Right lobe of liver (tissue), 6 donors: ENCODE data around the gene LRTM1. TPM values are rescaled to one million over a fixed set of nuclear protein-coding genes. Genes with fewer than 3 reads are reported as not detected.

Experiments
- ATAC-seq, 4 donors: fragments of 200-7000 bp; cut with Tn5 transposase; one replicate each; pipeline ENCODE4 v1.9.1; 2020; ENCODE audit warnings: mild to moderate bottlenecking in 4 of 4, moderate library complexity in 4 of 4
- DNase-seq, 3 donors: peaks; one replicate each; pipeline ENCODE4 v3.0.0-alpha.2; 2020
- H3K27ac ChIP-seq, 3 donors: fragments of 200-600 bp; one replicate each; pipeline ENCODE4 v1.8.0; 2022
- H3K27me3 ChIP-seq, 2 donors: fragments of 200-600 bp; one replicate each; pipeline ENCODE4 v1.8.0; 2022
- H3K36me3 ChIP-seq, 4 donors: fragments of 200-600 bp; sonication (generic) in 1 of 4; one replicate each; pipeline versions ENCODE4 v1.5.1 to v1.8.0; 2017 to 2022; ENCODE audit warnings: control low read depth in 1 of 4
- H3K4me1 ChIP-seq, 4 donors: fragments of 200-600 bp; sonication (generic) in 1 of 4; one replicate each; pipeline versions ENCODE4 v1.5.1 to v1.8.0; 2017 to 2022; ENCODE audit warnings: control low read depth in 1 of 4
- H3K4me3 ChIP-seq, 3 donors: fragments of 200-600 bp; one replicate each; pipeline ENCODE4 v1.8.0; 2022
- H3K9me3 ChIP-seq, 4 donors: fragments of 200-600 bp; sonication (generic) in 1 of 4; one replicate each; pipeline versions ENCODE4 v1.5.1 to v1.8.0; 2017 to 2022; ENCODE audit warnings: control low read depth in 1 of 4
- POLR2A ChIP-seq: fragments of 450-650 bp; IDR thresholded peaks from one replicate; pipeline ENCODE4 v1.6.1; 2017; ENCODE audit warnings: antibody characterized with exemption, mild to moderate bottlenecking
- WGBS: methylation state at CpG from one replicate; pipeline ENCODE4 v1.1.6; 2018; ENCODE audit warnings: low coverage, low lambda C conversion rate; ENCODE audit not compliant: insufficient coverage; ENCODE audit errors: missing lambda C conversion rate; 5-methylcytosine and 5-hydroxymethylcytosine counted together
- intact Hi-C, 2 donors: fragments of 100-400 bp; cut with DNase I; formaldehyde crosslinking; loops; one replicate each; pipeline versions ENCODE4 v1.11.2 to v1.14.1; 2022
- total RNA-seq, 6 experiments: library from RNA; depleted of rRNA in 2 of 6; stranded (reverse); fragments of >200 nt in 2 of 6; fragmentation: NEBNext Ultra II Directional in 3 of 6; extraction: Animal tissue kit (Norgen Biotek cat#: 25700) in 3 of 6; gene quantifications; one replicate each; pipeline versions ENCODE4 v1.1.0 to v1.2.4, GENCODE V29; 2016 to 2023
- TF ChIP-seq, protein P1 (sequence below), 4 donors: fragments of 200-600 bp in 3 of 4; fragments of 450-650 bp in 1 of 4; IDR thresholded peaks; one replicate each; pipeline versions ENCODE4 v1.5.1 to v1.8.0; 2016 to 2022; ENCODE audit warnings: antibody characterized with exemption in 4 of 4, mild to moderate bottlenecking in 2 of 4
- donor health status: DM: no; HTN: yes; CAD: no.
- donor health status: DM: no; HTN: no; CAD: no.
- donor health status: DM: no; HTN: no; CAD: no.
- donor health status: DM: no; HTN: yes; CAD: no.
- donor health status: DM: no; HTN: yes; CAD: no.

The LRTM1 gene
- total RNA-seq, 6 experiments from 2014 or later, result not detected

DNA sequence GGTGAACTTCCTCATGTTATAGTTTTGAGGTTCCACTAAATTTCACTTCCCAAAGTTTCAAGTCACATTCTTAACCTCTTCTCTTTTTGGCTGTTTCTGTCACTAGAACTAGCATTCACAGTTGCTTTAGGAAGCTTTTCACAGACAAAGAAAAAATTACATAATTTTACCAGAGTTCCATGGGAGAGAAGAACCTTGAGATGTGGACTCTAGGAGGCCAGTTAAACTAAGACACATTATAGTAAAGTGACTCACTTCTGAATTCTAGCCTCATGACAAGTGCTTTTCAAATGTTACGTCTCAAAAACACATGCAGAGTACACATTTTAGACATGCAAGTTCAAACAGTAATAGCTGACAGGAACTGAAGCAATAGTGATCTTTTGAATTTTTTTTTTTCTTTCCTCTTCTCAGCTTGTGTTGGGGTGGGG, 39.9 kb upstream of the LRTM1 start:
- peak in 1 of 4 donors; percentile 18 for ATAC-seq
- H3K9me3 ChIP-seq, result no peaks in the 10 kb centered on the region
- DNase-seq, result no peak

DNA sequence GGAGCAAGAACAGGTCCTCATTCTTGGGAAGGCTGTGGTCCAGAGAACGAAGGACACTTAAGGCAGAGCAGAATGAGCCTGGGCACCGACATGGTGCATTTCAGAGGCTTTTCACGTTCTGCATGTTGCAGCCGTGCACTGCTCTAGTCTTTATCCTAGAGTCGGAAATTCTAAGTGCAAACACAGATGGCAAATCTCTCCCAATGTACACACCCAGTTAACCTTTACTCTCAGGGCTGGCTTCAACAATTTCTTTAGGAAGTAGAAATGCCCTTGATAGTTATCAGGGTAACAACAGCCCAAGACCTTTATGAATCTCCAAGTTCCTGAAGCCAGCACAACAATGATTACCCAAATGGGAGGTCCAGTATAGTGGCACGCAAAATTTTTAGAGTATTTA, 39.1 kb upstream of the LRTM1 start:
- intact Hi-C loops, result no loop called here
- H3K4me3 ChIP-seq, result no peak overlapping the region
- ATAC-seq (no peak), DNase-seq (no peak)
- WGBS, result 35% methylated on average over 5 of the region's 6 CpGs
- no peak overlapping the region for H3K27ac ChIP-seq
- no peaks in the 10 kb centered on the region for H3K4me1 ChIP-seq
- TF ChIP-seq POLR2A, result no peak
- TF ChIP-seq, protein P1, sequence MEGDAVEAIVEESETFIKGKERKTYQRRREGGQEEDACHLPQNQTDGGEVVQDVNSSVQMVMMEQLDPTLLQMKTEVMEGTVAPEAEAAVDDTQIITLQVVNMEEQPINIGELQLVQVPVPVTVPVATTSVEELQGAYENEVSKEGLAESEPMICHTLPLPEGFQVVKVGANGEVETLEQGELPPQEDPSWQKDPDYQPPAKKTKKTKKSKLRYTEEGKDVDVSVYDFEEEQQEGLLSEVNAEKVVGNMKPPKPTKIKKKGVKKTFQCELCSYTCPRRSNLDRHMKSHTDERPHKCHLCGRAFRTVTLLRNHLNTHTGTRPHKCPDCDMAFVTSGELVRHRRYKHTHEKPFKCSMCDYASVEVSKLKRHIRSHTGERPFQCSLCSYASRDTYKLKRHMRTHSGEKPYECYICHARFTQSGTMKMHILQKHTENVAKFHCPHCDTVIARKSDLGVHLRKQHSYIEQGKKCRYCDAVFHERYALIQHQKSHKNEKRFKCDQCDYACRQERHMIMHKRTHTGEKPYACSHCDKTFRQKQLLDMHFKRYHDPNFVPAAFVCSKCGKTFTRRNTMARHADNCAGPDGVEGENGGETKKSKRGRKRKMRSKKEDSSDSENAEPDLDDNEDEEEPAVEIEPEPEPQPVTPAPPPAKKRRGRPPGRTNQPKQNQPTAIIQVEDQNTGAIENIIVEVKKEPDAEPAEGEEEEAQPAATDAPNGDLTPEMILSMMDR (IDR thresholded peaks at IDR 0.05), result no peak
- H3K9me3 ChIP-seq, result no peaks in the 10 kb centered on the region
- H3K36me3 ChIP-seq, result no peaks in the 10 kb centered on the region
- no peaks in the 10 kb centered on the region for H3K27me3 ChIP-seq

More for the DNA sequence above, 39.9 kb upstream of the LRTM1 start:
- no peak overlapping the region for H3K27ac ChIP-seq
- H3K27me3 ChIP-seq, result no peaks in the 10 kb centered on the region
- intact Hi-C loops, result no loop called here
- no peak overlapping the region for H3K4me3 ChIP-seq
- TF ChIP-seq POLR2A, result no peak
- TF ChIP-seq, protein P1 (IDR thresholded peaks at IDR 0.05), result no peak
- no peaks in the 10 kb centered on the region for H3K36me3 ChIP-seq
- 21% methylated on average over 1 of the region's 1 CpG for WGBS
- no peaks in the 10 kb centered on the region for H3K4me1 ChIP-seq

DNA sequence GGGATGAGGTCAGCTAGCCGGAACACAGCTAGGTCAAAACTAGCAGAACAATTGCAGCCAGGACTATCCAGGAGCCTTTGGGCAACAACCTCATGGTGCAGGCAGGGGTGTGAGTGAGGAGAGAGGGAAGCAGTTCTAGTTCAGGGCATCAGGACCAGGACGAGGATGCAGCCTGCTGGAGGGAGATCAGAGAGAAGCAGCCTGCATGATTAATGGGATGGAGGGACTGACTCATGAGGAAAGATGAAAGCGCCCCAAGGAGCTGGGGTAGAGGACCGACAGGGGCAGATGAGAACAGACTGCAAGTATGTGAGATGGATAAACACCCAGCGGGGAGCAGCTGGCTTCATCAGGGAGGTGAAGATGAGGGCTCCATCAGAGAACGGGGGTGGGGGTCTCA, 37.9 kb upstream of the LRTM1 start:
- Histone ChIP-seq H3K4me1 (no peaks in the 10 kb centered on the region), H3K27me3 (no peaks in the 10 kb centered on the region), H3K4me3 (no peak overlapping the region), H3K27ac (no peak overlapping the region), H3K36me3 (no peaks in the 10 kb centered on the region), H3K9me3 (no peaks in the 10 kb centered on the region)
- no peak for DNase-seq
- ATAC-seq, result no peak
- intact Hi-C loops, result no loop called here
- 53% methylated on average over 6 of the region's 6 CpGs for WGBS
- no peak for TF ChIP-seq POLR2A
- TF ChIP-seq, protein P1 (IDR thresholded peaks at IDR 0.05), result no peak

DNA sequence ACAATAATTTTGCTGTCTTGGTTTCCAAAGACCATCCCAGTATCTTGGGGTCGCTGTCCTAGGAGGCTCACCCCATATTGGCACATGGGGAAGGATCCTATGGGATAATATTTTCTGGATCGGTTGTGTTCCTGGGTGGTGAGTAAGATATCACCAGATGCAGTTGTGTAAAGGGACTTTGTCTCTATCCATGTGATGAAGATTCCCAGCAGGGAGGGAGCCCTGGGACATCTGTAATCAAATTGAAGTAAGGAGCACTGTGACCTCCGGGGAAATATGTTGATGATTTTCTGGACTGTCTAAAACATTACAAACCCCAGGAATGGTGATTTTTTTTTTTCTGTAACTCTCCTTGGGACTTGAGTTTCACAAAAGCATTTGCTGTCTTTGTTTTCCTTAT, 36.2 kb upstream of the LRTM1 start:
- 68% methylated on average over 3 of the region's 3 CpGs for WGBS
- no peak for ATAC-seq
- intact Hi-C loops, result no loop called here

More for the DNA sequence above, 36.2 kb upstream of the LRTM1 start:
- Histone ChIP-seq H3K27ac (no peak overlapping the region), H3K36me3 (no peaks in the 10 kb centered on the region), H3K4me3 (no peak overlapping the region), H3K4me1 (no peaks in the 10 kb centered on the region), H3K9me3 (no peaks in the 10 kb centered on the region), H3K27me3 (no peaks in the 10 kb centered on the region)
- TF ChIP-seq, protein P1 (IDR thresholded peaks at IDR 0.05), result no peak
- no peak for TF ChIP-seq POLR2A
- DNase-seq, result no peak
